Ramos (cell line): ENCODE data around the gene RGL2.
"Not testable (repeated sequence)": the region's sequence is repeated elsewhere in the genome, so short reads cannot be mapped to it uniquely, and the experiment has no call there.

Source experiments
- in situ Hi-C: fragments of 300-500 bp; cut with MboI; formaldehyde crosslinking; loops from one replicate; pipeline ENCODE4 v1.14.3; 2022; ENCODE audit warnings: low sequenced_read_pairs; ENCODE audit not compliant: unreplicated experiment

RGL2 gene

GRCh38 chr6:33275795-33276580 is 22.8 kb downstream of the RGL2 start:
- in situ Hi-C loops: not testable (repeated sequence)

- in situ Hi-C loops: no loop called here
Measured at GRCh38 chr6:33273924-33274902, 24.5 kb downstream of the RGL2 start.

DNA sequence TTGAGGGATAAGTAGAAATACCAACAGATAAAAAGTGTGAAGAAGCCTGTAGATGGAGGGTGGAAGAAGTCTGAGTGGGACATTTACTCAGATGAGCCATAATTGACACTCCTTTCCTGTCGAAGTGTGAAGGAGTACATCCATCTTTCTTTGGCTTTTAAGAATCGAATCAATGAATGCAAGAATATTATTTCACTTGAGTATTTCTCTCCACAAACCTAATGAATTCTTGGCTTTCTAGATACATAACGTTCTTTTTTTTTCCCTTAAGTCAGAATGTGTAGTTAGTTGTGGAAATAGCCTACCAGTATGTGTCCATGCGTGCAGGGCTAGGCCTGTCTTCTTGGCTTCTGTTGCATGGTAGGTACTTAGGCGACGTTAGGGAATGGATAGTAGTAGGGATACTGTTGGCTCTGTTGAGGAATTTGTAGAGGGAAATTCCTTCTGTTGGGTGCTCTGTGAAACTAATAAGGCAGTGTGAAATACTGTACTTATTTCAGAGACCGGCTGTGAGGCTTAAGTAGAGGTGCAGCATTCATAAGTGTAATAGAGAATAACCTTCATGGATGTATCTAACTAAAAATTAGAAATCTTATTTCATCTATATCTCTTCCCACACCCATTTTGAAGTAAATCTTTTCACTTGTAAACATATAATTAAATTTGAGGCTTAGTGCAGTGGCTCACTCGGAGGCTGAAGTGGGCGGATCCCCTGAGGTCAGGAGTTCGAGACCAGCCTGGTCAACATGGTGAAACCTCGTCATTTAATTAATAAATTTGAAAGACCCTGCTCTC is 25.4 kb downstream of the RGL2 start:
- in situ Hi-C loops: no loop called here

DNA sequence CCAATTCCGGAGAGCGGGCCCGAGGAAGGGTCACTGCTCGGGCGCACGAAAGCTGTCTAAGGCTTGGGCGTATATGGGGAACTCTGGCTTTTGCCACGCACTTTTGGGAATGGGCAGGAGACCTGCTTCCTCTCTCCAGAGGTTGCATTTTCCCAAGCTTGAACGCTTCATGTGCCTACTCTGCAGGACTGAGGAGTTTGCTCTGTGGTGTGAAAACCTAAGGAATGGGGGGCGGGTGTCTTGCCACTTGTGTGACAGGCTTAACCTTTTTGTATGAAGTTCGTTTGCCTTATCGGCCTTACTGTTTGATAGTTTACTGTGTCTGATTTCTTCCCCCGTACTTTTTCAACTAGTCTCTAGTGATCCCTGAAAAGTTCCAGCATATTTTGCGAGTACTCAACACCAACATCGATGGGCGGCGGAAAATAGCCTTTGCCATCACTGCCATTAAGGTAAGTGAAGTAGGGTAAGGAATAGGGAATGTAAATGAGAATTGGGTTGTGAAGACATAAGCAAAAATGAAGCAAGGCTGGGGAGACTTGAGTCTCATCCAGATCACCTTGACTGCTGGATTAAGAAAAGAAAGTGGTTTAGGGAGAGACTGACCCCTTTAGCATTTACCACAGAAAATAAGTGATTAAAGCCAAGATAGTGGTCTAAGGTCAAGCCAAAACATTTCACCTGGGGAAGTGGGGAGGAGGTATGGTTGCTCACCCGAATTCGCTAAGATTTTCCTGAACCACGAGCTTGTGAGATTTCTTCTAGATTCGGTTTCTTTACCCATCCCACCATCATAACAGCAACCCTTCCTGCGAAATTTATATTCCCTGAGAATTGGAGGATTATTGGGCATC is 26.2 kb downstream of the RGL2 start:
- in situ Hi-C loops: no loop called here

DNA sequence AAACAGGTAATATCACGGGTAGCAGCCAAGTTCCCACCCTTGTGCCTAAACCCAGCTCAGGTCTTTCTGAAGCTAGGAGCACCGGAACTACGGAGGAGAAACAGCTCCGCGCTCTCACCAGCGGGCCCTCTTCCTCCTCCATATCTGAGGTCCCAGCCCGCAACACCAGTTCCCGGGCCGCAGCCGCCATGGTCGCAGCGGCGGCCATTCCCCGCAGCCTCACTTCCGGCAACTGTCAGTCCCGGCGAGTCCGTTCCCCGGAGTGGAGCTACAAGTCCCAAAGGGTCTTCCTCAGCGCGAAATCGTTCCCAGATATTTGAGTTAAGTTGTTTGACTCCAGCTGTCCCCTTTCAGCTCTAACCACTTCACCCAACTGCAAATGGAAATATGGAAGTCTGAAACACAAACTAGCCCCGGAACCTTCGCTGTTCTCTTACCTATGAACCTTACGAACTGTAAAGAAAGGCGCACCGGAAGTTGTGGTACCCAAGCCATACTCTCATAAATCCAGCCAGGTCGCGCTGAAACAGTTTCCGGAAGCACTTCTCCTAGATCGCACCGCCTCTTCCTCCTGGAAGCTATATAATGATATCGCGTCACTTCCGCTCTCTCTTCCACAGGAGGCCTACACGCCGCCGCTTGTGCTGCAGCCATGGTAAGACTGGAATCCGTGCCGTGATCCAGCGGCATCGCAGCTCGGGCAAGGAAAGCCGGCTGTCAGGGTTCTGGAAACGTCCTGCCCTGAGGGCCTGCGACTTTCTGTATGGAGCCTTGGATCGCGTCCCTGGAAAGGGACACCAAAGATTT is 27.1 kb downstream of the RGL2 start, which contains the start of the genes RPS18 and VPS52:
RPS18 (plus strand) TSS at position 608 of the 807 bp plus-strand sequence; CDS start at position 653, 45 bp downstream.
VPS52 (minus strand) TSS at position 409 of the 807 bp plus-strand sequence; CDS start at position 208, 201 bp downstream.
- in situ Hi-C loops: no loop called here

- in situ Hi-C loops: no loop called here
Measured at GRCh38 chr6:33271117-33271467, 27.6 kb downstream of the RGL2 start.

GRCh38 chr6:33264015-33264414 is 34.7 kb downstream of the RGL2 start:
- in situ Hi-C loops: no loop called here

- in situ Hi-C loops: not testable (repeated sequence)
Measured at GRCh38 chr6:33262490-33262889, 36.3 kb downstream of the RGL2 start.

- in situ Hi-C loops: no loop called here
Measured at GRCh38 chr6:33259032-33259431, 39.7 kb downstream of the RGL2 start.

DNA sequence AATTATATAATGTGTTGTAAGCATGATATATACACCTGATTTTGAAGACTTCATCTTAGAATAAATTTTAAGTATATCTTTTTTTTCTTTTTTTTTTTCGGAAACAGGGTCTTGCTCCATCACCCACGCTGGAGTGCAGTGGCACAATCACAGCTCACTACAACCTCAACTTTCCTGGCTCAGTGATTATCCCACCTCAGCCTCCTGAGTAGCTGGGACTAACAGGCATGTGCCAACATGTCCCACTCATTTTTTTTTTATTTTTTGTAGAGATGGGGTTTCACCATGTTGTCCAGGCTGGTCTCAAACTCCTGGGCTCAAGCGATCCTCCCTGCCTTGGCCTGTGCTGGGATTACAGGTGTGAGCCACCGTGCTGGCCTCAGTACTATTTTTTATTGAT is 44.2 kb downstream of the RGL2 start:
- in situ Hi-C loops: no loop called here

GRCh38 chr6:33252759-33253158 is 46.0 kb downstream of the RGL2 start:
- in situ Hi-C loops: no loop called here

- in situ Hi-C loops: no loop called here
Measured at GRCh38 chr6:33251395-33252012, 47.2 kb downstream of the RGL2 start.

DNA sequence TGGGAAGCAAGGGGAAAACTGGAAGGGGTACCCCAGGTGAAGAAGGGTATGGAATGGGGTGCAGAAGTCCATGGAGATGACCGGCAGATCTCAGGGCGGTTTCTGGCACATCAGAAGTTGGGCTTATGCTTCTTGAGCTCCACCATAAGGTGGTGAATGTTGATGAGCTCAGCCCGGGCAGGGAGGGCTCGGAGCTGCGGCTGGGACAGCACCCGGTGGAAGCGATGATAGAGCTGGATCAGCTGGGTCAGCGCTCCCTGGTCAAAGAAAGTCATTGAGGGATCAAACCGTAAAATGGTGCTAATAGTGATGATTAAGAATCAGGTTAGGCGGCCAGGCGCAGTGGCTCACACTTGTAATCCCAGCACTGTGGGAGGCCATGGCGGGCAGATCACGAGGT is 48.0 kb downstream of the RGL2 start:
- in situ Hi-C loops: no loop called here

DNA sequence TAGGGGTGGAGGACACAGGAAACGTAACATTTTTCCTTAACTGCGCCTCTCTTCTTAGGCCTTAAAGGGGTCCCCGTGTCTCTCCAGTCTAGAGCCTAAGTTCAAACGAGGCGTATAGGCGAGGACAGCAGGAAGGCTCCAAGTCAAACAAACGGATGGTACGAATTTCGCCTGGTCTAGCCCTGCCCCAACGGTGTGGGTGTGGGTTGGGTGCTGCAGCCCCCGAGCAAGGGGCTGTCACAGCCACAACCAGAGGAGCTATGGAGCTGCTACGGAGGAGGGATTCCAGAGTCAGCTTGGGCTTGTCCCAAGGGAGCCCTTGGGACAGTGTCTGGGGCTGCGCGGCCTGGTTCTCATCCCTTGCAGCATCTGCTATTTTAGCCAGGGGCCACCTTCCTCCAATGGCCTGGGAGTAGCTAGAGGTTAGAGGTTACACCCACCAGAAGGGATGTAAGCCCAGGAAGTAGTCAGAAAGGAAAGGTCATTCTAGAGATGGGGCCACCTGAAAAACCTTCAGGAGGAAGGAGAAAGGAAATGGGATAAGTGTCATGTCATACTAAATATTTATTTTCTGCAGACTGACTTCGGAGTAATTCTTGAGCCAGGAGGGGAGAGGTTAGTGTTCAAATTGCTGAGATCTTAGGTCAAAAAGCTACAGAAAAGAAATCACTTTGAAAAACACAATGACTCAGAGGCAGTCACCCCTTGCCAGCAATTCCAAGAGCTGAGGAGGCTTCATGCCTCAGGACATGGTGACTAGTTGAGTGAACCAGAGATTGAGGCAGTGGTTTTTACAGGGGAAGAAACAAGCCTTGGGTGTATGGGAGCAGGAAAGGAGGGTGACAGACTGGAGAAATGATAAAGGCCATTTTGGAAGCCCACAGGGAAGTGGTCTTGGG is 48.8 kb downstream of the RGL2 start:
- in situ Hi-C loops: loop anchor here (10.0 kb wide), 2 partner anchors 135 to 245 kb away; partner anchors contain the start of gene HLA-DOA

DNA sequence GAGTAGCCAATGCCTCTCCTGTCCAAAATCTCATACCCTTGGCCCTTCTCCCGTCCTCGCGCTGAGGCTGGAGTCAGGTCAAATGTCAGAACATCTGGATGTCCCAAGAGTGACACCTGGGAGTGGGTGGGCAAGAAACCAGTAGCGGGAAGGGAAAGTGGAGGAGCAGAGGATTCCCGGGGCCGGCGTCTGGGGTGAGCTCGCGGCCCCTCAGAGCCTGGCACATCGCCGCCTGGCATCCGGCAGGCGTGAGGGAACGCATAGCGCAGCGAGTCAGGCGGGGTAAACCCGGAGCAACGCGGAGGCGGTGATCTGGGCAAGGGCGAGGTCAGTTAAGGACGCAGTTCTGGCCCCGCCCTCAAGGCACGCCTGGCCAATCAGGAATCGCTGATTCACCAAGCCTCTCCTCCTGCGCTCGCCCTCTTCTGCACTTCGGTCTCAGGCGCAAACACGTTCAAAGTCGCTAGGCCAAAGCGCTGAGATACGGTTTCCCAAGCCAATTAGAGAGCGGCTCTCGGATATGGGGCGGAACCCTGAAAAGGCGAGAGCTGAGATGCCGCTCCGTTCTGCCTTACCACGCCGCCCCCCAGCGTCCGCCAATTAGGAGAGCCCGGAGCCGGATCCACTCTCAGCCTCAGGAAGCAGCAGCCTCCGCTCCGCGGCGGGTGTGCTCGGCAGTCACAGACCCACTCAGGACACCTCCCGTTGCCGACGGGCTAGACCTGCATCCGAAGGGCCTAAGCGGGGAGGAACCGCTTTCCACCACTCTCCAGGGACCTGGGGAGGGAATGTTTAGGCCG is 49.6 kb downstream of the RGL2 start:
- in situ Hi-C loops: loop anchor here (10.0 kb wide), 2 partner anchors 134 to 244 kb away; partner anchors contain the start of gene HLA-DOA

GRCh38 chr6:33248643-33248931 is 50.2 kb downstream of the RGL2 start:
- in situ Hi-C loops: loop anchor here (10.0 kb wide), 2 partner anchors 134 to 244 kb away; partner anchors contain the start of gene HLA-DOA
